GM12878 (cell line): ENCODE measurements around the gene GRN. TPM values are rescaled to one million over a fixed set of nuclear protein-coding genes. Genes with fewer than 3 reads are reported as not detected.

Source experiments
- ATAC-seq: fragments of 200-7000 bp; cut with Tn5 transposase; 3 replicates; pipeline ENCODE4 v1.9.1; 2020; ENCODE audit warnings: mild to moderate bottlenecking, moderate library complexity
- BruUV-seq: library from RNA; stranded (reverse); fragments of 400-500 nt; replicated peaks from 2 replicates; lab custom pipeline; 2021; lab: Mats Ljungman, UMichigan
- CTCF ChIA-PET: fragments of 300-600 bp; sonication (Branson Sonifier 250); formaldehyde crosslinking; extraction: SDS; loops from one replicate; lab custom pipeline; 2021; ENCODE audit warnings: inconsistent platforms; lab: Yijun Ruan, JAX
- POLR2A ChIA-PET: fragments of 350-600 bp; formaldehyde crosslinking; extraction: SDS; loops from one replicate; lab custom pipeline; 2021; ENCODE audit warnings: inconsistent platforms; lab: Charles Lee
- RAD21 ChIA-PET: fragments of 300-600 bp; sonication (Branson Sonifier 250); formaldehyde crosslinking; loops from one replicate; lab custom pipeline; 2023; ENCODE audit warnings: antibody characterized with exemption; ENCODE audit not compliant: unreplicated experiment; lab: Charles Lee
- SMC1A ChIA-PET: fragments of 300-600 bp; sonication (Branson Sonifier 250); formaldehyde crosslinking; loops from one replicate; lab custom pipeline; 2023; ENCODE audit not compliant: unreplicated experiment, uncharacterized antibody; lab: Charles Lee
- DNase-seq: peaks from one replicate; pipeline ENCODE4 v3.0.0-alpha.2; 2011; ENCODE audit warnings: low read depth, low spot score
- FAIRE-seq: peaks from 3 replicates; lab custom pipeline; 2011; peaks lifted over from hg19 to GRCh38; lab: Jason Lieb, UNC
- H2AFZ ChIP-seq: 2 replicates; pipeline ENCODE4 v1.6.0; 2011; ENCODE audit warnings: low read depth, low read length, control low read depth; ENCODE audit not compliant: control insufficient read depth
- H3K27ac ChIP-seq: 2 replicates; pipeline ENCODE4 v1.5.1; 2011; ENCODE audit warnings: control low read depth; ENCODE audit not compliant: control insufficient read depth, insufficient read depth
- H3K27me3 ChIP-seq, 2 experiments: replicated peaks in 1 of 2; 2 replicates each; pipeline versions ENCODE4 v1.6.0 to v1.6.1; 2011; ENCODE audit warnings: low read length in 1 of 2; ENCODE audit not compliant: control insufficient read depth in 2 of 2, insufficient read depth in 2 of 2
- H3K36me3 ChIP-seq, 2 experiments: 2 replicates each; pipeline ENCODE4 v1.5.1; 2011; ENCODE audit warnings: low read length in 1 of 2; ENCODE audit not compliant: control insufficient read depth in 2 of 2, insufficient read depth in 2 of 2
- H3K4me1 ChIP-seq: 2 replicates; pipeline ENCODE4 v1.6.1; 2011; ENCODE audit warnings: mild to moderate bottlenecking, low read length, moderate library complexity, mixed read lengths; ENCODE audit not compliant: control insufficient read depth, insufficient read depth
- H3K4me2 ChIP-seq: 2 replicates; pipeline ENCODE4 v1.6.0; 2011; ENCODE audit warnings: control low read depth; ENCODE audit not compliant: control insufficient read depth, insufficient read depth
- H3K4me3 ChIP-seq: fragments of 200-600 bp; sonication (generic); 2 replicates; pipeline ENCODE4 v1.5.1; 2016
- H3K79me2 ChIP-seq: 2 replicates; pipeline ENCODE4 v1.6.0; 2011; ENCODE audit warnings: low read length; ENCODE audit not compliant: control insufficient read depth, insufficient read depth
- H3K9ac ChIP-seq: 2 replicates; pipeline ENCODE4 v1.8.0; 2011; ENCODE audit warnings: low read length, control low read depth, mixed read lengths; ENCODE audit not compliant: control insufficient read depth, insufficient read depth
- H3K9me3 ChIP-seq: replicated peaks from 3 replicates; pipeline ENCODE4 v1.5.1; 2011; ENCODE audit warnings: mild to moderate bottlenecking, low read length; ENCODE audit not compliant: control insufficient read depth, insufficient read depth
- H4K20me1 ChIP-seq: 2 replicates; pipeline ENCODE4 v1.6.0; 2011; ENCODE audit not compliant: control insufficient read depth, insufficient read depth
- BHLHE40 ChIP-seq, 2 experiments: fragments of 450-650 bp in 1 of 2; IDR thresholded peaks; 2 replicates each; pipeline ENCODE4 v1.6.1; 2011 to 2017; ENCODE audit warnings: low read depth in 2 of 2, borderline replicate concordance in 1 of 2, improper control_type of control experiment in 1 of 2, low read length in 1 of 2, mild to moderate bottlenecking in 1 of 2
- BRCA1 ChIP-seq: IDR thresholded peaks from 2 replicates; pipeline ENCODE4 v1.6.1; 2011; ENCODE audit warnings: low read depth, low read length, improper control_type of control experiment
- CBX5 ChIP-seq: sonication (generic); IDR thresholded peaks from 2 replicates; pipeline ENCODE4 v1.6.1; 2016; ENCODE audit warnings: low read depth, moderate library complexity, mild to moderate bottlenecking, inconsistent platforms
- IRF4 ChIP-seq: IDR thresholded peaks from 2 replicates; pipeline ENCODE4 v1.6.1; 2011; ENCODE audit warnings: low read depth, low read length
- MXI1 ChIP-seq: fragments of 150-350 bp; IDR thresholded peaks from 2 replicates; pipeline ENCODE4 v1.6.1; 2011; ENCODE audit warnings: low read depth, mild to moderate bottlenecking, inconsistent platforms, low read length, improper control_type of control experiment
- PML ChIP-seq: IDR thresholded peaks from 2 replicates; pipeline ENCODE4 v1.6.1; 2012; ENCODE audit warnings: low read length, inconsistent platforms
- RELA ChIP-seq: fragments of 450-650 bp; IDR thresholded peaks from 2 replicates; pipeline ENCODE4 v1.8.0; 2014; ENCODE audit warnings: borderline replicate concordance; ENCODE audit not compliant: partially characterized antibody
- SIN3A ChIP-seq: IDR thresholded peaks from 2 replicates; pipeline ENCODE4 v1.6.1; 2012; ENCODE audit warnings: low read depth, low read length, improper control_type of control experiment
- SREBF1 ChIP-seq: IDR thresholded peaks from 2 replicates; pipeline ENCODE4 v1.6.1; 2012; ENCODE audit warnings: mild to moderate bottlenecking, low read length
- SUZ12 ChIP-seq: fragments of 200-600 bp; sonication (generic); IDR thresholded peaks from one replicate; pipeline ENCODE4 v1.6.1; 2018; ENCODE audit warnings: antibody characterized with exemption, mild to moderate bottlenecking; ENCODE audit not compliant: unreplicated experiment
- YBX1 ChIP-seq: fragments of 450-650 bp; IDR thresholded peaks from 2 replicates; pipeline ENCODE4 v1.6.1; 2016; ENCODE audit warnings: antibody characterized with exemption
- ZBED1 ChIP-seq: IDR thresholded peaks from 2 replicates; pipeline ENCODE4 v1.6.1; 2016; ENCODE audit warnings: borderline replicate concordance
- ZNF384 ChIP-seq: IDR thresholded peaks from 2 replicates; pipeline ENCODE4 v1.6.1; 2012; ENCODE audit warnings: low read depth, mild to moderate bottlenecking, low read length, improper control_type of control experiment, borderline replicate concordance
- ZNF687 ChIP-seq: fragments of 450-650 bp; IDR thresholded peaks from 2 replicates; pipeline ENCODE4 v1.6.1; 2017; ENCODE audit warnings: mild to moderate bottlenecking, moderate library complexity
- ZZZ3 ChIP-seq: IDR thresholded peaks from 2 replicates; pipeline ENCODE4 v1.6.1; 2011; ENCODE audit warnings: low read depth; ENCODE audit not compliant: control insufficient read depth, insufficient read length
- WGBS: methylation state at CpG from one replicate; pipeline ENCODE4 v1.1.6; 2016; ENCODE audit warnings: low lambda C conversion rate; ENCODE audit not compliant: insufficient replicate concordance, insufficient coverage; ENCODE audit errors: missing lambda C conversion rate; 5-methylcytosine and 5-hydroxymethylcytosine counted together
- in situ Hi-C: fragments of 300-500 bp; cut with MboI; formaldehyde crosslinking; loops from 9 replicates; pipeline ENCODE4 v1.14.3; 2018; ENCODE audit warnings: mixed read lengths
- intact Hi-C: fragments of 100-400 bp; cut with micrococcal nuclease; formaldehyde crosslinking; loops from one replicate; pipeline ENCODE4 v1.14.2; 2022; ENCODE audit not compliant: unreplicated experiment
- polyA plus RNA-seq, 11 experiments: library from polyadenylated mRNA; depleted of rRNA in 4 of 11; unstranded in 6 of 11; stranded (reverse) in 5 of 11; fragments of >200 nt; fragmentation: Nextera tagmentation in 4 of 11; fragmentation: Illumina TruSeq in 1 of 11; extraction: Ambion mirVana in 4 of 11; extraction: Trizol in 1 of 11; gene quantifications; 1 replicate in 1 of 11; 2 replicates in 10 of 11; pipeline versions ENCODE4 v1.2.1 to v1.2.3, GENCODE V29; 2011 to 2016; ENCODE audit warnings: inconsistent platforms in 2 of 11, missing spikeins in 2 of 11, low read depth in 1 of 11
- total RNA-seq, 4 experiments: library from RNA; depleted of rRNA in 3 of 4; stranded (reverse); fragments of >200 nt in 3 of 4; fragmentation: Illumina TruSeq in 1 of 4; extraction: Trizol in 1 of 4; gene quantifications; 2 replicates each; pipeline versions ENCODE4 v1.2.1 to v1.2.3, GENCODE V29; 2013 to 2021

GRN gene
- total and polyA plus RNA-seq, 10 of the 15 experiments (the other 5 are each of a cell fraction or from before 2014, with no cell fraction given) = 22.3 to 389 (median 139) TPM

GRCh38 chr17:44358066-44358465, 13.0 kb downstream of the GRN start:
- TF ChIP-seq YBX1 = no peak
- TF ChIP-seq, all 136 proteins: peak for 0
- POLR2A ChIA-PET = interaction anchor here (0.6 kb wide), 1 partner anchor 132 kb away, joined by 3 read pairs; no protein-coding TSS in a partner anchor
- CTCF ChIA-PET = interaction anchor here (0.6 to 2.7 kb wide), 8 partner anchors 8 to 630 kb away, joined by 3 to 11 read pairs (median 4); no protein-coding TSS in a partner anchor
- Histone ChIP-seq H3K4me2 (no peak overlapping the region), H2AFZ (no peak overlapping the region), H3K4me1 (no peaks in the 10 kb centered on the region), H3K79me2 (no peaks in the 10 kb centered on the region), H3K27me3 (peaks cover 0 to 2% of the 10 kb centered on the region in 2 experiments; a peak in 1 of 4 replicates), H3K9me3 (no peaks in the 10 kb centered on the region), H4K20me1 (no peaks in the 10 kb centered on the region), H3K4me3 (no peak overlapping the region), H3K27ac (no peak overlapping the region), H3K36me3 (no peaks in the 10 kb centered on the region; a peak in 1 of 4 replicates), H3K9ac (no peak overlapping the region)
- SMC1A ChIA-PET = no interaction called here
- RAD21 ChIA-PET = no interaction called here
- 87% methylated on average over 9 of the region's 9 CpGs for WGBS
- intact Hi-C loops (no loop called here), in situ Hi-C loops (no loop called here)
- BruUV-seq = no TSS peak
- ATAC-seq = no peak
- DNase-seq = no peak
- FAIRE-seq = no peak

- Histone ChIP-seq H3K36me3 (no peaks in the 10 kb centered on the region), H3K4me2 (no peak overlapping the region), H3K4me3 (no peak overlapping the region), H2AFZ (no peak overlapping the region), H3K27me3 (peaks cover 0 to 2% of the 10 kb centered on the region in 2 experiments; a peak in 1 of 4 replicates), H3K27ac (no peak overlapping the region), H3K4me1 (no peaks in the 10 kb centered on the region), H3K9me3 (no peaks in the 10 kb centered on the region), H4K20me1 (no peaks in the 10 kb centered on the region), H3K9ac (no peak overlapping the region), H3K79me2 (no peaks in the 10 kb centered on the region)
- no peak for TF ChIP-seq ZNF687
- TF ChIP-seq RELA = no peak
- TF ChIP-seq YBX1 = no peak
- TF ChIP-seq IRF4 = no peak
- TF ChIP-seq SREBF1 = no peak
- TF ChIP-seq ZBED1 = no peak
- no peak for TF ChIP-seq ZNF384
- TF ChIP-seq PML = no peak
- TF ChIP-seq CBX5 = no peak
- TF ChIP-seq BHLHE40 (IDR thresholded peaks at IDR 0.05; ENCODE audit: borderline replicate concordance in 1 of 2, low read depth in 2 of 2, low read length in 1 of 2) = no peak
- TF ChIP-seq SUZ12 = no peak
- TF ChIP-seq BRCA1 = no peak
- TF ChIP-seq MXI1 = no peak
- no peak for TF ChIP-seq SIN3A
- no peak for TF ChIP-seq ZZZ3
- WGBS = 7% methylated on average over 6 of the region's 6 CpGs
- FAIRE-seq (no peak), ATAC-seq (no peak), DNase-seq (no peak)
- POLR2A ChIA-PET = interaction anchor here (0.8 kb wide), 1 partner anchor 28 kb away, joined by 3 read pairs; no protein-coding TSS in a partner anchor
- intact Hi-C loops = no loop called here
- no TSS peak for BruUV-seq
- SMC1A ChIA-PET = no interaction called here
- RAD21 ChIA-PET = no interaction called here
- in situ Hi-C loops = no loop called here
- CTCF ChIA-PET = interaction anchor here (1.4 to 2.7 kb wide), 4 partner anchors 9 to 164 kb away, joined by 3 to 11 read pairs (median 6); no protein-coding TSS in a partner anchor
Measured at GRCh38 chr17:44359006-44359405, 13.9 kb downstream of the GRN start.
